Trophoblast cell (in vitro differentiated cells and primary cell): ENCODE data around the gene RAI1.
A peak's percentile ranks its signal among the peaks of the same experiment; 100 is the strongest.

Experiments
- DNase-seq, 2 donors: peaks; one replicate each; pipeline ENCODE4 v3.0.0-alpha.2; 2016
- H2AFZ ChIP-seq: 2 replicates; pipeline ENCODE4 v1.6.1; 2013; ENCODE audit warnings: low read length, moderate library complexity, mild to moderate bottlenecking; ENCODE audit not compliant: insufficient read depth, poor library complexity
- H2AK5ac ChIP-seq: 2 replicates; pipeline ENCODE4 v1.6.1; 2013; ENCODE audit warnings: mild to moderate bottlenecking, low read length
- H2BK120ac ChIP-seq: 2 replicates; pipeline ENCODE4 v1.6.1; 2013; ENCODE audit warnings: low read length, mild to moderate bottlenecking, moderate library complexity; ENCODE audit not compliant: insufficient read depth, poor library complexity
- H2BK12ac ChIP-seq: 2 replicates; pipeline ENCODE4 v1.6.1; 2013; ENCODE audit warnings: mild to moderate bottlenecking, low read length, moderate library complexity
- H2BK5ac ChIP-seq: 2 replicates; pipeline ENCODE4 v1.6.1; 2013; ENCODE audit warnings: low read length, low read depth, moderate library complexity, mild to moderate bottlenecking; ENCODE audit not compliant: poor library complexity
- H3K14ac ChIP-seq: 2 replicates; pipeline ENCODE4 v1.6.1; 2013; ENCODE audit warnings: mild to moderate bottlenecking, low read length
- H3K18ac ChIP-seq: 2 replicates; pipeline ENCODE4 v1.6.1; 2013; ENCODE audit warnings: mild to moderate bottlenecking, low read length
- H3K23ac ChIP-seq: 2 replicates; pipeline ENCODE4 v1.6.1; 2013; ENCODE audit warnings: low read length
- H3K27ac ChIP-seq: 2 replicates; pipeline ENCODE4 v1.5.1; 2013; ENCODE audit warnings: low read depth, mild to moderate bottlenecking, inconsistent platforms, low read length, moderate library complexity
- H3K27me3 ChIP-seq: 2 replicates; pipeline ENCODE4 v1.6.1; 2013; ENCODE audit warnings: inconsistent platforms, mild to moderate bottlenecking, low read length, moderate library complexity; ENCODE audit not compliant: insufficient read depth
- H3K36me3 ChIP-seq, 2 experiments: 1 replicate in 1 of 2; 2 replicates in 1 of 2; pipeline ENCODE4 v1.6.1; 2013; ENCODE audit warnings: low read length in 2 of 2, mild to moderate bottlenecking in 2 of 2, moderate library complexity in 1 of 2; ENCODE audit not compliant: insufficient read depth in 2 of 2, control insufficient read depth in 1 of 2
- H3K4ac ChIP-seq: 2 replicates; pipeline ENCODE4 v1.6.1; 2013; ENCODE audit warnings: low read depth, mild to moderate bottlenecking, low read length, moderate library complexity
- H3K4me1 ChIP-seq, 2 experiments: 1 replicate in 1 of 2; 2 replicates in 1 of 2; pipeline ENCODE4 v1.6.1; 2013; ENCODE audit warnings: low read length in 2 of 2, mild to moderate bottlenecking in 2 of 2, moderate library complexity in 1 of 2; ENCODE audit not compliant: insufficient read depth in 2 of 2, control insufficient read depth in 1 of 2
- H3K4me2 ChIP-seq: 2 replicates; pipeline ENCODE4 v1.6.1; 2013; ENCODE audit warnings: inconsistent platforms, mild to moderate bottlenecking, low read length, moderate library complexity
- H3K4me3 ChIP-seq: 2 replicates; pipeline ENCODE4 v1.5.1; 2013; ENCODE audit warnings: mild to moderate bottlenecking, low read depth, low read length, inconsistent platforms
- H3K79me1 ChIP-seq: one replicate; pipeline ENCODE4 v1.6.1; 2013; ENCODE audit warnings: low read length
- H3K79me2 ChIP-seq: 2 replicates; pipeline ENCODE4 v1.6.1; 2013; ENCODE audit warnings: low read length, mild to moderate bottlenecking; ENCODE audit not compliant: control insufficient read depth, insufficient read depth, poor library complexity
- H3K9ac ChIP-seq: 2 replicates; pipeline ENCODE4 v1.6.1; 2013; ENCODE audit warnings: mild to moderate bottlenecking, low read length
- H3K9me3 ChIP-seq: 2 replicates; pipeline ENCODE4 v1.6.1; 2013; ENCODE audit warnings: low read depth, mild to moderate bottlenecking, control low read depth, inconsistent platforms, low read length; ENCODE audit not compliant: insufficient read depth
- H4K12ac ChIP-seq: 2 replicates; pipeline ENCODE4 v1.6.1; 2013; ENCODE audit warnings: low read depth, mild to moderate bottlenecking, low read length, moderate library complexity
- H4K8ac ChIP-seq: 2 replicates; pipeline ENCODE4 v1.6.1; 2013; ENCODE audit warnings: low read depth, mild to moderate bottlenecking, low read length, moderate library complexity
- H4K91ac ChIP-seq: one replicate; pipeline ENCODE4 v1.6.1; 2013; ENCODE audit warnings: low read depth, mild to moderate bottlenecking, low read length, moderate library complexity
- WGBS: extraction: QIAGEN DNeasy Blood & Tissue Kit; methylation state at CpG from one replicate; pipeline ENCODE4 v1.1.7; 2013; ENCODE audit warnings: missing lambda C conversion rate; ENCODE audit not compliant: insufficient read length, insufficient coverage; ENCODE audit errors: extremely low coverage; 5-methylcytosine and 5-hydroxymethylcytosine counted together

Gene RAI1

DNA sequence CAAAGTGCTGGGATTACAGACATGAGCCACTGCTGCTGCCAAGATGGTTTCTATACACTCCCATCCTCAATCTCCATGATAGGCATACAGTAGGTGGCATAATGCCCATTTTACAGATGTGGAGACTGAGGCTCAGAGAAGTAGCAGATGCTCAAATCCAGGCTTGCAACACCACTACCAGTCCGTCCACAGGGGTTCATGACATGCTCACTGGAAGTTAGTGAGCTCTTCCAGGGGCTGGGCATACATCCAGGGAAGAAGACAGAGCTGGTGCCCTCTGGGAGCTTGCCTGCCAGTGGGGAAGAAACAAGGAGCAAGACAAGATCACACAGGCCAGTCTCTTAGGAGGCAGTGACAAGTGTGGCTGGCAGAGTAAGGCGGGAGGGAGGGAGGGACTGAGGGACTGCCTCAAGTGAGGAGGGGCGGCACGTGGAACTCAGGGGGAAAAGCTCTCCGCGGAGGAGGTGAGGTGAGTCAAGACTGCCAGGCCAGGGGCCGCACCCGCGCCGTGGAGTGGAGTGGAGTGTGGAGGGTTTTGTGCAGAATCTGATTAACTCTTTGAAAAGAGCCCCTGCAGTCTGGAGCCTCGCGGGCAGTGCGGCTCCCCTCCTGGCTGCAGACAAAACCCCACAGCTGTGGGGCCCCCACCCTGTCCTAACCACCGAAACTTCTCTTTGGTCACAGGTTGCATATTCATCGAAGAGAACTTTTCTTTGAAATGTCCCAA is 127.6 kb downstream of the RAI1 start:
- no peak overlapping the region for H3K18ac ChIP-seq
- WGBS, result no CpG with 5 or more reads among the region's 15 CpGs

DNA sequence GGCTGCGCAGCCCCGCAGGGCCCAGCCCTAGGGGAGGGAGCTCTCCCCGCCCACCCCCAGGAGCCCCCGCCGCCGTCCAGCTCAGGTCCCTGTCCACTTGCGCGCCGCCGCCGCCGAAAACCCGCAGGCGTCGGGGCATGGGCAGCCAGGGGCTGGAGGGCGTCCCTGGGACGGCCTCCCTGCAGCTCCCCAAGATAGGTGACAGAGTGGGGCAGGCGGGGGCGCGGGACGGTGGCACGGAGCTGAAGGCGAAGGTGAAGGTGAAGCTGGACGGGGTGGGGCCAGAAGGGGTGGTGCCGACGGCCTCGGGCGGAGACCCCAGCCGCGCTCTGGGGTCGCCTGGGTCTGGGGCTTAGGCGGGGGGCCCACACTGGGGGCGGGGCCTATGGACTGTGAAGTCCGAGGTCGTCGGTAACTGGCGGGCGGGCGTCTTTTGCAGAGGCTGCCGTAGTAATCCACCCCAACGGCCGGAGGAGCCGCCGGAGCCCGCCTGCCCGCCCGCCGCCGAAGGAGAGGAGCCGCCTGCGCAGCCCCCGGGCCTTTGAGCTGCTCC is 128.3 kb downstream of the RAI1 start:
- Histone ChIP-seq H2BK5ac (peak overlapping the region; percentile 44), H3K27ac (peak overlapping the region; percentile 75), H3K23ac (no peak overlapping the region), H3K4ac (peak overlapping the region; percentile 4), H3K4me3 (no peak overlapping the region), H3K9me3 (peaks cover 5% of the 10 kb centered on the region), H2BK12ac (no peak overlapping the region), H3K14ac (peak overlapping the region; percentile 21), H3K79me2 (peaks cover 2% of the 10 kb centered on the region), H2AFZ (no peak overlapping the region), H4K12ac (peak overlapping the region; percentile 49), H4K8ac (peak overlapping the region; percentile 79), H3K9ac (no peak overlapping the region), H3K4me1 (peaks cover 21 to 29% of the 10 kb centered on the region in 2 experiments), H4K91ac (peak overlapping the region; percentile 80), H2AK5ac (no peak overlapping the region), H2BK120ac (peak overlapping the region; percentile 74), H3K4me2 (peak overlapping the region; percentile 61), H3K18ac (peak overlapping the region; percentile 79), H3K79me1 (peaks cover 13% of the 10 kb centered on the region), H3K27me3 (no peaks in the 10 kb centered on the region), H3K36me3 (peaks cover 52 to 56% of the 10 kb centered on the region in 2 experiments)
- DNase-seq, result no peak
- WGBS, result no CpG with 5 or more reads among the region's 52 CpGs

More for the DNA sequence above, 127.6 kb downstream of the RAI1 start:
- peaks cover 21 to 29% of the 10 kb centered on the region in 2 experiments for H3K4me1 ChIP-seq
- H3K9me3 ChIP-seq, result peaks cover 5% of the 10 kb centered on the region
- H3K23ac ChIP-seq, result no peak overlapping the region
- H3K79me1 ChIP-seq, result peaks cover 13% of the 10 kb centered on the region
- H2BK12ac ChIP-seq, result no peak overlapping the region
- no peak overlapping the region for H4K8ac ChIP-seq
- no peak overlapping the region for H3K4me2 ChIP-seq
- no peak overlapping the region for H3K27ac ChIP-seq
- no peak overlapping the region for H3K14ac ChIP-seq
- no peak overlapping the region for H3K4ac ChIP-seq
- H4K91ac ChIP-seq, result no peak overlapping the region
- no peak overlapping the region for H3K9ac ChIP-seq
- H2BK5ac ChIP-seq, result no peak overlapping the region
- no peak overlapping the region for H4K12ac ChIP-seq
- peaks cover 51 to 55% of the 10 kb centered on the region in 2 experiments for H3K36me3 ChIP-seq
- H2AK5ac ChIP-seq, result no peak overlapping the region
- H3K27me3 ChIP-seq, result no peaks in the 10 kb centered on the region
- H3K79me2 ChIP-seq, result peaks cover 2% of the 10 kb centered on the region
- no peak overlapping the region for H3K4me3 ChIP-seq
- H2AFZ ChIP-seq, result no peak overlapping the region
- H2BK120ac ChIP-seq, result no peak overlapping the region
- no peak for DNase-seq

DNA sequence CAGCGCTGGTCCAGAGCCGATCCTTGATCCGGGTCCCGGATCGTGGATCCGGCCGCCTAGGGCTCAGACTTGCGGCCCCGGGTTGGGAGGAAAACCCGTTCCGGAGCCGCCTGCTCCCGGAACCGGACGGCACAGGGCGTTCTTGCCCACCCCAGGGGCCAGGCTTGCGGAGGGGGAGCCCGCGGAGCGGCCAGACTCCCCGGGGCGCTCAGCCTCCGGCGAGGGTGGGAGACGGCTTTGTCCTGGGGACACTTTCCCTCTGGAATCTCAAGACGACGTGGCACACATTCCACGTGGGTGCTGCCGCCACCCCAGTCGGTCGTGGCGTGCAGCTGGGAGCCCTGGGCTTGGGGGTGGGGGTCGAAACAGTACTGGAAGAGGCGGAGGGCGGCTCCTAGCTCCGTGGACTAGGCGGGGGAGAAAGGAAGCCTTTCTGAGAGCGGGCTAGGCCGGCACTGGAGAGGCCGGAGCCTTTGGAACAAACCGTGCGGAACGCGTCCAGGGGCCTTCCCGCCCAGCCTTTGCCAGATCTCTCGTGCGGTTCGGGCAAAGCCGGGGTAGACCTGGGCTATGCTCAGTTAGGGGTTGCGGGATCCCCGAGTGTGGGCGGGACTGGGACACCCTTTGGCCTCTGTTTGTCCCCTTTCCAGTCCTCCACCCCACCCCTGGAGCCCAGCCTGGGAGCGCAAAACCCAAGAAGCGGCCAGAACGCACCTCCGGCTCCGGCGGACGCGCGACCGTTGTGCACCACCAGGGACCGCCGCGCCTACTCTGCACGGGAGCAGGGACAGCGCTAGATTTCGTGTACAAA is 129.0 kb downstream of the RAI1 start:
- Histone ChIP-seq H2BK120ac (peak overlapping the region; percentile 74), H3K27me3 (no peaks in the 10 kb centered on the region), H3K4me1 (peaks cover 21 to 29% of the 10 kb centered on the region in 2 experiments), H3K4ac (no peak overlapping the region), H3K4me3 (no peak overlapping the region), H3K27ac (peak overlapping the region; percentile 75), H4K91ac (peak overlapping the region; percentile 80), H2AFZ (no peak overlapping the region), H2BK5ac (peak overlapping the region; percentile 44), H3K79me1 (peaks cover 13% of the 10 kb centered on the region), H4K8ac (peak overlapping the region; percentile 79), H4K12ac (peak overlapping the region; percentile 31), H3K14ac (peak overlapping the region; percentile 71), H3K9ac (peak overlapping the region; percentile 40), H3K36me3 (peaks cover 55 to 62% of the 10 kb centered on the region in 2 experiments), H3K23ac (no peak overlapping the region), H3K18ac (peak overlapping the region; percentile 79), H3K4me2 (peak overlapping the region; percentile 61), H2AK5ac (peak overlapping the region; percentile 53), H3K79me2 (peaks cover 2% of the 10 kb centered on the region), H2BK12ac (peak overlapping the region; percentile 51), H3K9me3 (peaks cover 5% of the 10 kb centered on the region)
- DNase-seq, result peak; percentile 76 to 88
- WGBS, result no CpG with 5 or more reads among the region's 68 CpGs

DNA sequence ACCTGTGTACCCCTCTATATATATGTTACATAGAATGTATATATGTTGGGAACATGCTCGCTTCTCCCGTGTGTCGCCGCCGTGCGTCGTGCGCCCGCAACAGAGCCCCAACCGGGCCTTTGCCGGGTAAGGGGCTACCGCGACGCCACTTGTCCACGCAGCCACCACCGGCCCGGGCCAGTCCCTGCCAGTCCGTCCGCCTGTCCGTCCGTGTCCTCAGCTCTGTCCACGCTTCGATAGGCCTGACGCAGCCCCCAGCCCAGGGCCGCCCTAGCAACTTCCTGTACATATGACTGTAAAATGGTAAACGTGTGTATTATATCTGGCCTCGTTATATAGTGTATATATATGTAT is 129.6 kb downstream of the RAI1 start:
- no CpG with 5 or more reads among the region's 27 CpGs for WGBS
- peak overlapping the region; percentile 71 for H3K14ac ChIP-seq

More for the DNA sequence above, 129.6 kb downstream of the RAI1 start:
- Histone ChIP-seq H2BK5ac (no peak overlapping the region), H3K4ac (no peak overlapping the region), H3K27me3 (no peaks in the 10 kb centered on the region), H3K36me3 (peaks cover 55 to 62% of the 10 kb centered on the region in 2 experiments), H3K4me2 (peak overlapping the region; percentile 61), H3K9me3 (no peaks in the 10 kb centered on the region), H3K27ac (peak overlapping the region; percentile 75), H3K4me1 (peaks cover 21 to 29% of the 10 kb centered on the region in 2 experiments), H4K91ac (peak overlapping the region; percentile 80), H4K8ac (no peak overlapping the region), H3K79me2 (peaks cover 2% of the 10 kb centered on the region), H3K9ac (no peak overlapping the region), H3K4me3 (peak overlapping the region; percentile 4), H3K79me1 (peaks cover 13% of the 10 kb centered on the region), H4K12ac (no peak overlapping the region), H2BK120ac (peak overlapping the region; percentile 74), H3K23ac (no peak overlapping the region), H2BK12ac (no peak overlapping the region), H3K18ac (no peak overlapping the region), H2AK5ac (peak overlapping the region; percentile 50), H2AFZ (no peak overlapping the region)
- no peak for DNase-seq
